ENCODE data around the gene SLC9A4.
A peak's percentile ranks its signal among the peaks of the same experiment; 100 is the strongest.

Gene SLC9A4

GRCh38 chr2:102505290-102505689 lies 32.3 kb downstream of the SLC9A4 start:
- DNase-seq, result no peak

- no peak for DNase-seq
Measured at GRCh38 chr2:102506743-102507142, 33.7 kb downstream of the SLC9A4 start.

- DNase-seq, result no peak
Measured at GRCh38 chr2:102508863-102509262, 35.8 kb downstream of the SLC9A4 start.

- no peak for DNase-seq
Measured at GRCh38 chr2:102509749-102510148, 36.7 kb downstream of the SLC9A4 start.

GRCh38 chr2:102510791-102511575 lies 38.0 kb downstream of the SLC9A4 start:
- DNase-seq, result no peak

- DNase-seq, result no peak
Measured at GRCh38 chr2:102512161-102512560, 39.1 kb downstream of the SLC9A4 start.

GRCh38 chr2:102513355-102513939 lies 40.4 kb downstream of the SLC9A4 start:
- no peak for DNase-seq

- no peak for DNase-seq
Measured at GRCh38 chr2:102514061-102514785, 41.2 kb downstream of the SLC9A4 start.

GRCh38 chr2:102515851-102516250 lies 42.8 kb downstream of the SLC9A4 start:
- no peak for DNase-seq

- DNase-seq, result no peak
Measured at GRCh38 chr2:102518170-102518569, 45.1 kb downstream of the SLC9A4 start.

GRCh38 chr2:102520009-102520408 lies 47.0 kb downstream of the SLC9A4 start:
- DNase-seq, result peak; percentile 27

- DNase-seq, result no peak
Measured at GRCh38 chr2:102520801-102521200, 47.8 kb downstream of the SLC9A4 start.

- no peak for DNase-seq
Measured at GRCh38 chr2:102522162-102522561, 49.1 kb downstream of the SLC9A4 start.

- DNase-seq, result no peak
Measured at GRCh38 chr2:102522890-102523289, 49.9 kb downstream of the SLC9A4 start.

- DNase-seq, result no peak
Measured at GRCh38 chr2:102523651-102524050, 50.6 kb downstream of the SLC9A4 start.

GRCh38 chr2:102527086-102527485 lies 54.1 kb downstream of the SLC9A4 start:
- no peak for DNase-seq

GRCh38 chr2:102538491-102538890 lies 65.5 kb downstream of the SLC9A4 start:
- no peak for DNase-seq

GRCh38 chr2:102540882-102541281 lies 67.9 kb downstream of the SLC9A4 start:
- no peak for DNase-seq

- DNase-seq, result no peak
Measured at GRCh38 chr2:102544182-102544581, 71.2 kb downstream of the SLC9A4 start.

GRCh38 chr2:102547462-102547861 lies 74.4 kb downstream of the SLC9A4 start:
- DNase-seq, result no peak

GRCh38 chr2:102549027-102549426 lies 76.0 kb downstream of the SLC9A4 start:
- DNase-seq, result no peak

GRCh38 chr2:102550151-102550550 lies 77.1 kb downstream of the SLC9A4 start:
- DNase-seq, result no peak

- DNase-seq, result no peak
Measured at GRCh38 chr2:102551329-102552096, 78.5 kb downstream of the SLC9A4 start.

Measured in NCI-H82 (cell line).